HUES48 (cell line): ENCODE results near the gene EHHADH.

Experiments
- H3K27ac ChIP-seq: one replicate; pipeline ENCODE4 v1.7.0; 2013; ENCODE audit warnings: low read depth, low read length, inconsistent platforms
- H3K27me3 ChIP-seq: 2 replicates; pipeline ENCODE4 v1.6.1; 2013; ENCODE audit warnings: mild to moderate bottlenecking, low read length; ENCODE audit not compliant: control insufficient read depth, insufficient read depth
- H3K36me3 ChIP-seq: 2 replicates; pipeline ENCODE4 v1.6.1; 2013; ENCODE audit warnings: low read length; ENCODE audit not compliant: control insufficient read depth, insufficient read depth
- H3K4me1 ChIP-seq: 2 replicates; pipeline ENCODE4 v1.6.1; 2013; ENCODE audit warnings: mild to moderate bottlenecking, low read length; ENCODE audit not compliant: control insufficient read depth, insufficient read depth
- H3K4me3 ChIP-seq: 2 replicates; pipeline ENCODE4 v1.5.1; 2013; ENCODE audit warnings: mild to moderate bottlenecking, low read depth, low read length
- H3K9ac ChIP-seq: 2 replicates; pipeline ENCODE4 v1.6.1; 2013; ENCODE audit warnings: mild to moderate bottlenecking, low read depth, low read length, moderate library complexity
- H3K9me3 ChIP-seq: 2 replicates; pipeline ENCODE4 v1.6.1; 2013; ENCODE audit warnings: low read length; ENCODE audit not compliant: control insufficient read depth, insufficient read depth

The EHHADH gene

GRCh38 chr3:185212559-185212958, 41.3 kb downstream of the EHHADH start:
- Histone ChIP-seq H3K9ac (no peak overlapping the region), H3K27me3 (no peaks in the 10 kb centered on the region), H3K27ac (no peak overlapping the region), H3K9me3 (no peaks in the 10 kb centered on the region), H3K36me3 (no peaks in the 10 kb centered on the region), H3K4me3 (no peak overlapping the region), H3K4me1 (peaks cover 13% of the 10 kb centered on the region)

GRCh38 chr3:185212086-185212485, 41.8 kb downstream of the EHHADH start:
- no peaks in the 10 kb centered on the region for H3K27me3 ChIP-seq
- H3K4me3 ChIP-seq: no peak overlapping the region
- H3K9me3 ChIP-seq: no peaks in the 10 kb centered on the region
- H3K4me1 ChIP-seq: peaks cover 12% of the 10 kb centered on the region
- no peaks in the 10 kb centered on the region for H3K36me3 ChIP-seq
- H3K9ac ChIP-seq: no peak overlapping the region
- H3K27ac ChIP-seq: no peak overlapping the region

- Histone ChIP-seq H3K9ac (no peak overlapping the region), H3K36me3 (no peaks in the 10 kb centered on the region), H3K27me3 (no peaks in the 10 kb centered on the region), H3K4me1 (no peaks in the 10 kb centered on the region), H3K9me3 (no peaks in the 10 kb centered on the region), H3K27ac (no peak overlapping the region), H3K4me3 (no peak overlapping the region)
These were observed 43.2 kb downstream of the EHHADH start for GRCh38 chr3:185210621-185211142.

- Histone ChIP-seq H3K36me3 (no peaks in the 10 kb centered on the region), H3K27me3 (no peaks in the 10 kb centered on the region), H3K4me1 (no peaks in the 10 kb centered on the region), H3K4me3 (no peak overlapping the region), H3K9me3 (no peaks in the 10 kb centered on the region), H3K27ac (no peak overlapping the region), H3K9ac (no peak overlapping the region)
These were observed 45.0 kb downstream of the EHHADH start for GRCh38 chr3:185208823-185209222.

- no peaks in the 10 kb centered on the region for H3K4me1 ChIP-seq
- no peaks in the 10 kb centered on the region for H3K9me3 ChIP-seq
- no peaks in the 10 kb centered on the region for H3K27me3 ChIP-seq
- no peak overlapping the region for H3K9ac ChIP-seq
- no peaks in the 10 kb centered on the region for H3K36me3 ChIP-seq
- H3K27ac ChIP-seq: no peak overlapping the region
- no peak overlapping the region for H3K4me3 ChIP-seq
These were observed 45.7 kb downstream of the EHHADH start for GRCh38 chr3:185207931-185208746.

GRCh38 chr3:185207481-185207880, 46.4 kb downstream of the EHHADH start:
- H3K27me3 ChIP-seq: no peaks in the 10 kb centered on the region
- H3K4me1 ChIP-seq: no peaks in the 10 kb centered on the region
- no peaks in the 10 kb centered on the region for H3K9me3 ChIP-seq
- H3K4me3 ChIP-seq: no peak overlapping the region
- no peaks in the 10 kb centered on the region for H3K36me3 ChIP-seq
- H3K27ac ChIP-seq: no peak overlapping the region
- no peak overlapping the region for H3K9ac ChIP-seq

GRCh38 chr3:185205865-185206264, 48.0 kb downstream of the EHHADH start:
- Histone ChIP-seq H3K9ac (no peak overlapping the region), H3K27ac (no peak overlapping the region), H3K36me3 (no peaks in the 10 kb centered on the region), H3K9me3 (no peaks in the 10 kb centered on the region), H3K4me3 (no peak overlapping the region), H3K27me3 (no peaks in the 10 kb centered on the region), H3K4me1 (no peaks in the 10 kb centered on the region)

- no peak overlapping the region for H3K9ac ChIP-seq
- H3K27me3 ChIP-seq: no peaks in the 10 kb centered on the region
- no peaks in the 10 kb centered on the region for H3K4me1 ChIP-seq
- no peaks in the 10 kb centered on the region for H3K36me3 ChIP-seq
- H3K4me3 ChIP-seq: no peak overlapping the region
- H3K9me3 ChIP-seq: no peaks in the 10 kb centered on the region
- no peak overlapping the region for H3K27ac ChIP-seq
These were observed 49.0 kb downstream of the EHHADH start for GRCh38 chr3:185204894-185205293.

- H3K9ac ChIP-seq: no peak overlapping the region
- no peak overlapping the region for H3K27ac ChIP-seq
- no peaks in the 10 kb centered on the region for H3K4me1 ChIP-seq
- no peak overlapping the region for H3K4me3 ChIP-seq
- no peaks in the 10 kb centered on the region for H3K36me3 ChIP-seq
- no peaks in the 10 kb centered on the region for H3K9me3 ChIP-seq
- H3K27me3 ChIP-seq: no peaks in the 10 kb centered on the region
These were observed 53.2 kb downstream of the EHHADH start for GRCh38 chr3:185200639-185201038.

GRCh38 chr3:185199671-185200070, 54.2 kb downstream of the EHHADH start:
- Histone ChIP-seq H3K4me1 (no peaks in the 10 kb centered on the region), H3K9me3 (no peaks in the 10 kb centered on the region)

GRCh38 chr3:185199206-185199605, 54.6 kb downstream of the EHHADH start:
- Histone ChIP-seq H3K27me3 (no peaks in the 10 kb centered on the region), H3K36me3 (no peaks in the 10 kb centered on the region), H3K9ac (no peak overlapping the region), H3K4me1 (no peaks in the 10 kb centered on the region), H3K9me3 (no peaks in the 10 kb centered on the region), H3K27ac (no peak overlapping the region), H3K4me3 (no peak overlapping the region)

More at GRCh38 chr3:185199671-185200070, 54.2 kb downstream of the EHHADH start:
- no peaks in the 10 kb centered on the region for H3K36me3 ChIP-seq
- H3K27ac ChIP-seq: no peak overlapping the region
- no peak overlapping the region for H3K9ac ChIP-seq
- H3K27me3 ChIP-seq: no peaks in the 10 kb centered on the region
- no peak overlapping the region for H3K4me3 ChIP-seq
